Germinal center (tissue), 1 donor: Measurements from ENCODE around the gene PPP1R16B.

ENCODE experiments used
- DNase-seq: peaks from one replicate; pipeline ENCODE4 v3.0.0; 2012; ENCODE audit warnings: mixed read lengths, low spot score

Gene PPP1R16B

GRCh38 chr20:38896009-38896594 lies 90.6 kb downstream of the PPP1R16B start:
- no peak for DNase-seq

DNA sequence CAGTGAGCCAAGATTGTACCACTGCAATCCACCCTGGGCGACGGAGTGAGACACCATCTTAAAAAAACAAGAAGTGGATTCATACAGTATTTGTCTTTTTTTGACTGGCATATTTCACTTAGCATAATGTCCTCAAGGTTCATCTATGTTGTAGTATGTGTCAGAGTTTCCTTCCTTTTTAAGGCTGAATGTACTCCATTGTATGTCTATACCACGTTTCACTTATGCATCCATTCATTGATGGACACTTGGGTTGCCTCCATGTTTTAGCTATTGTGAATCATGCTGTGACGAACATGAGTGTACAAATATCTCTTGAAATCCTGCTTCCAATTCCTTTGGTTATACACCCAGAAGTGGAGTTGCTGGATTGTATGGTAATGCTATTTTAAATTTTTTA lies 91.8 kb downstream of the PPP1R16B start:
- DNase-seq, result no peak

DNA sequence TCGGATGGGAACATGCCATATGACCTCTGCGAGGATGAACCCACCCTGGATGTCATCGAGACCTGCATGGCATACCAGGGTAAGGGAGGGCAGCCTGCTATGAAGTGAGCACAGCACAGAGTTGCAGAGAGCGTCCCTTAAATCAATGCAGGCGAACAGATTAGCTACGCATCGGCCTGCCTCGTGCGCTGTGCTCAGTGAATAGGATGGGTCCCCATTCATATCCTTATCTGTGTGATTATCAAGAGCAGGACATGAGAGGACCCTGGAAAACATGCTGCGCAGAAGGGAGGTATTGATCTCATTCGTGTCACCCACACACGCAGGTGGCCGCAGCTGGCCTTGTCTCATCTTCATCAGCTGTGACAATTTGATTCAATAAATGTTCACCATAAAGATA lies 95.1 kb downstream of the PPP1R16B start:
- DNase-seq, result no peak

DNA sequence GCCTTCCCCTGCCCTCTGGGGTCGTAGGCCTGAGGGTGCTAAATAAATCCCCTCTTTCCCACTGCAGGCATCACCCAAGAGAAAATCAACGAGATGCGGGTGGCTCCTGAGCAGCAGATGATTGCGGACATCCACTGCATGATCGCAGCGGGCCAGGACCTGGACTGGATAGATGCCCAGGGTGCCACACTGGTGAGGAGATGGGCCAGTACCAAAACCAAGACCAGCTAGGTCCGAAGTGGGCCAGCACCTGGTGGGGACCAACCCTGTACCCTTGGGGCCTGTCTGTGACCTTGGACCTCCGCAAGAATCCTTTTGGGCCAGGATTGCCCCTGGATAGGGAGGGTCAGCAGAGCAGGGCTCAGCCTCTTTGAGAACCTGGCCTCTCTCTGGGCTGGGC lies 97.1 kb downstream of the PPP1R16B start:
- DNase-seq, result no peak

DNA sequence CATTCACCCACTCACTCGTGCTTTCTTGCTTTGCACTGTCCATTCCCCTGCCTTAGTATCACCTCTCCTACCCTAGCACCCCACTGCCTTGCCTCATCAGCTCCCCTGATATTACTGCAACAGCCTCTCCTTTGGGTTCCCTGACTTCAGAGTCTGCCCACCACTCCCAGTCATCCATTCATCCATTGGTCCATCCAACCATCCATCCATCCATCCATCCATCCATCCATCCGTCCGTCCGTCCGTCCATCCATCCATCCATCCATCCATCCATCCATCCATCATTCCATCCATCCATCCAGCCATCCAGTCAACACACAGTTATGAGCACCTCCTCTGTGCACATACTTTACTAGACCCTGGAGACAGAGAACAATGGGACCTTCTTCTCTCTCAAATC lies 97.8 kb downstream of the PPP1R16B start:
- no peak for DNase-seq

DNA sequence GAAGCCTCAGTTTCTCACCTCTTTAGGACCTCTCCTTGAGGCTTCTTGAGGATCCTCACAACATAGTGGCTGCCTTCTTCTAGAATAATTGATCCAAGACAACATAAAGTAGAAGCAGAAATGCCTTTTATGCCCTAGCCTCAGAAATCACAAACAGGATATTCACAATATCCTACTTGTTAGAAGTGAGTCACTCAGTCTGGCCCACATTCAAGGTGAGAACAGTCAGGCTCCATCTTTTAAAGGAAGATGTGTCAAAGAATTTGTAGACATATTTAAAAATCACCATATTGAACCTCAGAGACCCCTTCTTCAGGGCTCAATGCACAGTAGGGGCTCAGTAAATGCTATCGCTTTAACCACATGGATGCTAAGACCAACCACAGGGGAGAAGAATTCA lies 99.9 kb downstream of the PPP1R16B start:
- no peak for DNase-seq

GRCh38 chr20:38907918-38908677 lies 102.6 kb downstream of the PPP1R16B start:
- DNase-seq, result no peak

- no peak for DNase-seq
Observed at GRCh38 chr20:38915355-38915754, 109.9 kb downstream of the PPP1R16B start.

GRCh38 chr20:38917657-38918056 lies 112.2 kb downstream of the PPP1R16B start:
- no peak for DNase-seq

GRCh38 chr20:38918172-38918571 lies 112.7 kb downstream of the PPP1R16B start:
- no peak for DNase-seq

GRCh38 chr20:38919683-38920082 lies 114.2 kb downstream of the PPP1R16B start:
- DNase-seq, result no peak

DNA sequence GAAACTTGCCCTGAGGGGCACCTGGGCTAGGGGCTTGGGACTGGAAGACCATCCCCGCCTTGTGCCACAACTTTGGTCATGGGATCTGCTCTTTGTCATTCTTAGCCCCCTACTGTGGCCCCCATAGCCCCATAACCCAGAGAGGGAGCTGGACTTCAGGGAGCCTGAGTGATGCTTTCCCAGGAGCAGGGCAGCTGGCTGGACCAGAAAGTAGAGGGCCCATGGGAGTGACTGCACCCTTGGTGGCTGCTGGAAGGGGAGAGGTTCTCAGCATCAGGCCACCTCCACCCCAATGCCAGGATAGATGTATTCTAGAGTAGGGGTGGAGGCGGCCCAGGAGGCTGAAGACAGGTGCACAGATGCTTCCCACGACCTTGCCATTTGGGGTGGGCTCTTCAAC lies 114.9 kb downstream of the PPP1R16B start:
- DNase-seq, result no peak

DNA sequence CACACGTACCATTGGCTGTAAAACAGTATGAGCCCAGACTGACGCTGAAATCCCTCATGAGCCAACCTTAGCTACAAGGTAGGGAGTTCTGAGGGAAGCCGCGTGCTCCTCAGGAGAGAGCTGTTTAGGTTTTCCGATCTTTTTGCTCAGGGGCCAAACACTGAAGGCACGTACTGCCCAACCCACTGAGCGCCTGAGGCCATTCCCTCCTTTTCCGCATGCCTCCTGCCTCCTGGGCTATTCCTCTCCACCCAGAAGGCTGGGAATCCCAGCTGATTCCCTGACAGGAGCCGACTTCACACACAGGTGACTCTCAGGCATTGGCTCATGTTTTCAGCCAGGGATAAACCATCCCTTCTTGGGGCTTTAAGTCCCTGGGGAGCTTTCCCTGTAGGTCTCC lies 115.4 kb downstream of the PPP1R16B start:
- DNase-seq, result no peak

GRCh38 chr20:38924718-38925117 lies 119.2 kb downstream of the PPP1R16B start:
- no peak for DNase-seq

DNA sequence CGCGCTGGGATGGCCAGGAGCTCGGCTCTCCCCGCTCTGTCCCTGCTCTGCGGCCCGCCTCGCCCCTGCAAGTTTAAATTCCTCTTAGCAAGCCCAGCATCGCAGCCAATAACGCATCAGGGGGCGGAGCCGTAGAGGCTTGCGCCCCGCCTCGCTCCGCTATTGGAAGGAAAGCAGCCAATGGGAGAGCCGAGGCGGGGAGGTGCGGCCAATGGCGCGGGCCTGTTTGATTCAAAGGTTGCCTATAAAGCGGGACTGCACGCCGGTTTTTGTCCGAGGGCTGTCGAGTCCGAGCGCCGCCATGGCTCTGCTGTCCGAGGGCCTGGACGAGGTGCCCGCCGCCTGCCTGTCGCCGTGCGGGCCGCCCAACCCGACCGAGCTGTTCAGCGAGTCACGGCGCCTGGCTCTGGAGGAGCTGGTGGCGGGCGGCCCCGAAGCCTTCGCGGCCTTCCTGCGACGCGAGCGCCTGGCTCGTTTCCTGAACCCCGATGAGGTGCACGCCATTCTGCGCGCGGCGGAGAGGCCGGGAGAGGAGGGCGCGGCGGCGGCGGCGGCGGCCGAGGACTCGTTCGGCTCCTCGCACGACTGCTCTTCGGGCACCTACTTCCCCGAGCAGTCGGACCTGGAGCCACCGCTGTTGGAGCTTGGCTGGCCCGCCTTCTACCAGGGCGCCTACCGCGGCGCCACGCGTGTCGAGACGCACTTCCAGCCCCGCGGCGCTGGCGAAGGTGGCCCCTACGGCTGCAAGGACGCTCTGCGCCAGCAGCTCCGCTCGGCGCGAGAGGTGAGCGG lies 120.8 kb downstream of the PPP1R16B start, which contains the start of gene FAM83D:
Gene FAM83D, plus strand, starts transcription at position 276 of the 792 bp plus-strand sequence. Its CDS starts 26 bp downstream, at position 302.
- peak; percentile 100 for DNase-seq

- DNase-seq, result peak; percentile 17
Observed at GRCh38 chr20:38926934-38927616, 121.6 kb downstream of the PPP1R16B start.

DNA sequence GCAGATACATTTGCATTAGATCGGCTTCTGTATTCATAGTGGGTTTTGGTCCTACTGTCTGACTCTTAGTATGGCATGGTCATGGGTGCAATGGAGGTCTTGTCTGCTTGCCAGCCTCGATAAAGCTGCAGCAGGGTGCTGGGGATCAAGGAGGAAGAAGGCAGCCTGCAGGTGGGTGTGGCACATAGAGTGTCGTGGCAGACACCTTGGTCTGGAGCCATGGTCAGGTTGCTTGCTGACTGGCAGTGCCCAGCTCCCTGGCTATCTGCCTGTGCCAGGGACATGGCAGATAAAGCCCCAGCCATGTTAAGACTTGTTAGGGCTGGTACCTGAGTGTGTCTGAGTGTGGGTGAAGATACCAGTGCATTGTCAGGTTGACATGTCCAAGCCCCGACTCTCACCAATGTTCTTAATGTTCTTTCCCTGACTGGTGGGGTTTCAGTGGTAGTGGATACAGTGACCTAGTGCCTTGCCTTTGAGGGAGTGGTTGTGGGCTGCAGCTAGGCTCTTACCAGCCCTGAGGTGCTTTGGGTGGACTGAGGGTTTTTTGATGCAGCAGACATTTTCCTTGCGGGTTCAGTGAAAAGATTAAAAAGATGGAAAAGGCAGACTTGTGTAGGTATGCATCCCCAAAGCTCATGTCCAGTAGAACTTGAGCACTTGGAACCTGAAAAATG lies 122.5 kb downstream of the PPP1R16B start:
- DNase-seq, result peak; percentile 16

GRCh38 chr20:38930242-38930569 lies 124.7 kb downstream of the PPP1R16B start:
- DNase-seq, result no peak

GRCh38 chr20:38931984-38932383 lies 126.5 kb downstream of the PPP1R16B start:
- DNase-seq, result no peak

DNA sequence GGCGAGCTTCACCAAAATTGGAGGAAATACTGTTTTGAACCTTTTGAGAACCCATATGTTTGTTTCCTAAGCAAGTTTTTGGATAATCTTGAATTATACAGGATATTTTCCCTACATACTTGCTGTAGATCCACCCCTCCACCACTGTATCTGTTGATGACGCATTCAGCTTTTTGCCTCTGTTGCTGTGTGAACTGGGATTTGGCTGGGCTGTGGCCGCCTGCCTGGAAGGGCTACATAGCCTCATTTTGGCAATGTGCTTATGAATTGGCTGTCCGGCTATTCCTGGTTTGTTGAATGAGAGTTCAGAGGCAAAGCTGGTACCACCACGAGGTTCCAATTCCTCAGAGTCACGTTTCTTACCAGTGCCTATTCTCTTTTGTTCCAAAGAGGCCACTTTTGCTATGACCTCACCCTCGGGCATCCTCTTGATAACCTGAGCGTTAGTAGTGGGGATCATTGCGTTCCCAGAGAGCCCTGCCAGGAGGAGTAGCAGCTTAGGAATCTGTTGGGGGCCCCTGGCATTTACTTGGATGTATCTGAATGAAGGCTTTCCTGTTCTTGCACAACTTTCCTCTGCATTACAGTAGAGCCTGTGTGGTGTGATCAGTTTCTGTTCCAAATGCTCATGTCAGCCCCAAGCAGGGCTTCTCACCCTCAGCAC lies 127.1 kb downstream of the PPP1R16B start:
- DNase-seq, result no peak

DNA sequence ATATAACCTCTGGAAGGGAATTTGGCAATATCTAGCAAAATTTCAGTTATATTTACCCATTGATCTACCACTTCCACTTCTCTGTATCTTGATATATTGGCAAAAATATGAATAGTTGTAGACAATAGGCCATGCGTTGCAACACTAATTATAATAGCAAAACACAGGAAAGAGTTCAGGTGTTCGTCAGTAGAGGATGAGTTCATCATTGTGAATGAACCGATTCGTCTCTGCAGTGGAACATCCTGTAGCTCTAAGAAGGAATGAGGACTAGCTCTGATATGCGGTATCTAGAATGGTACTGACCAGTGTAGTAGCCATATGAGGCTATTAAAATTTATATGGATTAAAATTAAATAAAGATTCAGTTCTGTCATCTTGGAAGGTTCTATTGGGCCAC lies 129.0 kb downstream of the PPP1R16B start:
- no peak for DNase-seq
